Heart left ventricle (tissue), 13 donors: ENCODE results near the gene C6orf132.

Source experiments
- POLR2A ChIP-seq, 2 donors: fragments of 450-650 bp; IDR thresholded peaks; one replicate each; pipeline ENCODE4 v1.6.1; 2017; ENCODE audit warnings: antibody characterized with exemption in 2 of 2, mild to moderate bottlenecking in 2 of 2, moderate library complexity in 2 of 2
- TF ChIP-seq, protein P1 (sequence below), 12 donors: fragments of 200-600 bp; sonication (generic) in 4 of 12; IDR thresholded peaks; one replicate each; pipeline versions ENCODE4 v1.5.0 to v1.8.0; 2018 to 2022; ENCODE audit warnings: antibody characterized with exemption in 12 of 12, mild to moderate bottlenecking in 5 of 12
- donor health status: ischemic (EF 13 %, LVEDD 7.1; RV severe dilation, severe dysfunction).
- donor health status: DM: no; HTN: yes; CAD: no.
- donor health status: DM: no; HTN: no; CAD: no.
- donor health status: ischemic (EF 25% LVEDD 6.9; RV normal size, moderate dysfunction).
- donor health status: ischemic (EF 25% LVEDD 5.7; RV mildly dilated, moderate dysfunction).
- donor health status: ischemic (EF 35%, LVEDD 5.7; RV mildly dilated, moderate dysfunction).
- donor health status: nonischemic (EF 11% LVEDD 7.7; RV severe dilation, severe dysfunction).
- donor health status: DM: yes; HTN: yes; CAD: no.
- donor health status: PGD.
- donor health status: ischemic (EF 29% LVEDD 5.4; RV normal size, mild dysfunction).
- donor health status: nonischemic (EF 23%, LVEDD 6.1; RV moderate dilation, normal function).

DNA sequence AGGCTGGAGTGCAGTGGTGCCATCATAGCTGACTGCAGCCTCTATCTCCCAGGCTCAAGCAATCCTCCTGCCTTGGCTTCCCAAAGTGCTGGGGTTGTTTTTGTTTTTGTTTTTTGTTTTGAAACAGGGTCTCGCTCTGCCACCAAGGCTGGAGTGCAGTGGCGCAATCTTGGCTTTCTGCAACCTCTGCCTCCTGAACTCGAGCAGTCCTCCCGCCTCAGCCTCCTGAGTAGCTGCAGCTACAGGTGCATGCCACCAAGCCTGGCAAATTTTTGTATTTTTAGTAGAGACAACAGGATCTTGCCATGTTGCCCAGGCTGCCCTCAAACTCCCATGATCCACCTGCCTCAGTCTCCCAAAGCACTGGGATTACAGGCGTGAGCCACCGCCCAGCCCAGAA lies 4.2 kb downstream of the C6orf132 start:
- TF ChIP-seq, protein P1, sequence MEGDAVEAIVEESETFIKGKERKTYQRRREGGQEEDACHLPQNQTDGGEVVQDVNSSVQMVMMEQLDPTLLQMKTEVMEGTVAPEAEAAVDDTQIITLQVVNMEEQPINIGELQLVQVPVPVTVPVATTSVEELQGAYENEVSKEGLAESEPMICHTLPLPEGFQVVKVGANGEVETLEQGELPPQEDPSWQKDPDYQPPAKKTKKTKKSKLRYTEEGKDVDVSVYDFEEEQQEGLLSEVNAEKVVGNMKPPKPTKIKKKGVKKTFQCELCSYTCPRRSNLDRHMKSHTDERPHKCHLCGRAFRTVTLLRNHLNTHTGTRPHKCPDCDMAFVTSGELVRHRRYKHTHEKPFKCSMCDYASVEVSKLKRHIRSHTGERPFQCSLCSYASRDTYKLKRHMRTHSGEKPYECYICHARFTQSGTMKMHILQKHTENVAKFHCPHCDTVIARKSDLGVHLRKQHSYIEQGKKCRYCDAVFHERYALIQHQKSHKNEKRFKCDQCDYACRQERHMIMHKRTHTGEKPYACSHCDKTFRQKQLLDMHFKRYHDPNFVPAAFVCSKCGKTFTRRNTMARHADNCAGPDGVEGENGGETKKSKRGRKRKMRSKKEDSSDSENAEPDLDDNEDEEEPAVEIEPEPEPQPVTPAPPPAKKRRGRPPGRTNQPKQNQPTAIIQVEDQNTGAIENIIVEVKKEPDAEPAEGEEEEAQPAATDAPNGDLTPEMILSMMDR (IDR thresholded peaks at IDR 0.05), result no peak
- no peak for TF ChIP-seq POLR2A (IDR thresholded peaks at IDR 0.05)
